CD4-positive, alpha-beta T cell treated with Interleukin-4 for 4 hours (primary cell): ENCODE data around the gene KCNG2.
"Not testable (repeated sequence)": the region's sequence is repeated elsewhere in the genome, so short reads cannot be mapped to it uniquely, and the experiment has no call there.

Source experiments
- DNase-seq: peaks from one replicate; pipeline ENCODE4 v3.0.0-alpha.2; 2020

The KCNG2 gene

GRCh38 chr18:79797518-79798345, at the start of gene KCNG2:
Gene KCNG2, plus strand, starts transcription at chr18:79797938. Its CDS starts 65,730 bp downstream, at chr18:79863668.
- no peak for DNase-seq

GRCh38 chr18:79748321-79749180, 49.2 kb upstream of the KCNG2 start:
- DNase-seq, result no peak

DNA sequence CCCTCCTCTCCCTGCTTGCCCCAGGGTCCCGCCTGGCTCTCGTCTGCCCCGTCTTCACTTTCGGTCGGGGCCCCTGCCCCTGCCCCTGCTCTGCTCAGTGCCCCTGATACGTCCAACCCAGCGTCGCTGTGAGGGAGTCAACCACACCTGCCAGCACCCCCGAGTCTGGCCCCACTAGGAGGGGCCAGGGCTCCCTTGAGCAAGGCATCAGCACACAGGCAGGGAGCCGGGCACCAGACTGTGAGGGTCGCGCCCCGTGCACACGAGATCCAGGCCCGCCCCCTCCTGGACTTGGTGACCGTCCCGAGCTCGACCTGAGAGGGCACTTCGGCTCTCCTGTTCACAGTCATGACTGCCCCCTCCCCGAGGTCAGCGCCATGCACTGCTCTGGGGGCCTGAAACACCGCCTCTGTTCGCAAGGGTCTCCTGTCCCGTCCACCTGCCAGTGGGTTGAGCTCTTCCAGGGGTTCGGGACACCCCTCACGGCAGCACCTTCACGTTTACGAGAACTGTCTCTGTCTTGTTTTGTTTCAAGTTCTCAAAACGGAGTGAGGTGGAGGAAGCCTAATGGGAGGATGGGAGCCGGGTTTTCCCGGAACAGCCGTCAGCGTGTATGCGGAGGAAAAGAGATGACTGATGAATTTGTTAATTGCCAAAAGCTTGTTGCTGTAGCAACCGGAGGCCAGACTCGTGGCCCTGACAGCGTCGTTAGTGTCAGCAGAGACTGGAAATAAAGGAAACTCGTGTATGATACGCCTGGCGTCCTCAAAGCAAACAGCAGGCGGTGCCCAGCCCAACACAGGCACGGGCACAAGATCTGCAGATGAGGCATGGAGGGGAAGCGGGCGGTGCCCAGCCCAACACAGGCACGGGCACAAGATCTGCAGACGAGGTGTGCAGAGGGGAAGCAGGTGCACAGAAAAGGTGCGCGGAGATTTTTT, 48.2 kb upstream of the KCNG2 start:
- DNase-seq, result no peak

DNA sequence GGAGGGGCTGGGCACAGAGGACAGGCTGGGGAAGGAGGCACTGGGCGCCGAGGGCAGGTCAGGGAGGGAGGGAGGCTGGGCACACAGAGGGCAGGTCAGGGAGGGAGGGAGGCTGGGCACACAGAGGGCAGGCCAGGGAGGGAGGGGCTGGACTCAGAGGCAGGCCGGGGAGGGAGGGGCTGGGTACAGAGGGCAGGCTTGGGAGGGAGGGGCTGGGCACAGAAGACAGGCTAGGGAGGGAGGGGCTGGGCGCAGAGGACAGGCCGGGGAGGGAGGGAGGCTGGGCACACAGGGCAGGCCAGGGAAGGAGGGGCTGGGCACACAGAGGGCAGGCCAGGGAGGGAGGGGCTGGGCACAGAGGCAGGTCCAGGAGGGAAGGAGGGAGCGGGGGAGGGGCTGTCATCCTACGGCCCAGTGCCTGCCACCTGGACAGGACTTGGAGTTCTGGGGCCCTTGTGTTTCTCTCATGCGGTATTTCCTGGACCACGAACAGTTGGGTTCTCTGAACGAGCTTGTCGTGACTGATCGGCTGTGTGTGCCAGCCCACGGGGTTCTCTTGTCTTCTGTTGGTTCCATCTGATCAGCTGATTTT, 46.7 kb upstream of the KCNG2 start:
- DNase-seq, result no peak

DNA sequence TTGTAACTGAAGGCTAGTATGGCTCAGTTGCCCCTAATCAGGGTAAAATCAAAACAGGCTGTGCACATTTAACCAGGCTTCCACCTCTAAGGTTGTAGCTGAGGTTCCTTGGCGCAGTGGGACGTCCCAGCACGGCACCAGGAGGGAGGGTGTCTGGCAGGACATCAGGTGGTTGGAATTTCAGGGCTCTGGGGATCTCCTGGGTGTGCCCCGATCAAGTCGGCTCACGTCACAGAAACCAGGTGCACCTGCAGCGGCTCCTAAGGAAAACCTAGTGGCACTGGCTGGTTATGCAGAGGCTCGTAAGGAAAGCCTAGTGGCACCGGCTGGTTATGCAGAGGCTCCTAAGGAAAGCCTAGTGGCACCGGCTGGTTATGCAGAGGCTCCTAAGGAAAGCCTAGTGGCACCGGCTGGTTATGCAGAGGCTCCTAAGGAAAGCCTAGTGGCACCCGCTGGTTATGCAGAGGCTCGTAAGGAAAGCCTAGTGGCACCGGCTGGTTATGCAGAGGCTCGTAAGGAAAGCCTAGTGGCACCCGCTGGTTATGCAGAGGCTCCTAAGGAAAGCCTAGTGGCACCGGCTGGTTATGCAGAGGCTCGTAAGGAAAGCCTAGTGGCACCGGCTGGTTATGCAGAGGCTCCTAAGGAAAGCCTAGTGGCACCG, 45.7 kb upstream of the KCNG2 start:
- DNase-seq, result not testable (repeated sequence)

DNA sequence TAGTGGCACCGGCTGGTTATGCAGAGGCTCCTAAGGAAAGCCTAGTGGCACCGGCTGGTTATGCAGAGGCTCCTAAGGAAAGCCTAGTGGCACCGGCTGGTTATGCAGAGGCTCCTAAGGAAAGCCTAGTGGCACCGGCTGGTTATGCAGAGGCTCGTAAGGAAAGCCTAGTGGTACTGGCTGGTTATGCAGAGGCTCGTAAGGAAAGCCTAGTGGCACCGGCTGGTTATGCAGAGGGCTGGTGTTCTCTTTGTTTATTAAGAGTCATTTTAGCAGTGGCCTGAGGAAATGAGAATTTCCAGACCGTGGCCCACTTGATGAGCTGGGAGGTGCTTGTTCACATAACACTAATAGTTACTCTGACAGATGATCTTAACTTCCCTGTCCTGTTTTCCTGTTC, 44.8 kb upstream of the KCNG2 start:
- DNase-seq, result not testable (repeated sequence)

DNA sequence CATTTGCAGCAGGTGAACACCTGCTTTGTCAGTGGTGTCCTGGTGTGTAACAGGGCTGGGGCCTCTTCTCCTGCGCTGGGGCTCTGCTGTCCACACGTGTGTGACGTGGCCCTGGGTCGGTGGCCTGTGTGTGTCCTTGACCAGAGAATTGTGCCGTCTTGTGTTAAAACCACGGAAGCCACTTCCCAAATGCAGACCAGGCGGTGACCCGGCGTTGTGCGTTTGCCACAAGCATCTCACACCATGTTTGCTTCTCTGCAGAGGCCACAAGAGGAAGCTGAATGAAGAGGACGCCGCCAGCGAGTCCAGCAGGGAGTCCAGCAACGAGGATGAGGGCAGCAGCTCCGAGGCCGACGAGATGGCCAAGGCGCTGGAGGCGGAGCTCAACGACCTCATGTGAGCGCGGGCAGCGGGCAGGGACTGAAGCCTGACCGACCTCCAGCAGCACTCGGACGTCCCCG, 44.3 kb upstream of the KCNG2 start:
- DNase-seq, result no peak

DNA sequence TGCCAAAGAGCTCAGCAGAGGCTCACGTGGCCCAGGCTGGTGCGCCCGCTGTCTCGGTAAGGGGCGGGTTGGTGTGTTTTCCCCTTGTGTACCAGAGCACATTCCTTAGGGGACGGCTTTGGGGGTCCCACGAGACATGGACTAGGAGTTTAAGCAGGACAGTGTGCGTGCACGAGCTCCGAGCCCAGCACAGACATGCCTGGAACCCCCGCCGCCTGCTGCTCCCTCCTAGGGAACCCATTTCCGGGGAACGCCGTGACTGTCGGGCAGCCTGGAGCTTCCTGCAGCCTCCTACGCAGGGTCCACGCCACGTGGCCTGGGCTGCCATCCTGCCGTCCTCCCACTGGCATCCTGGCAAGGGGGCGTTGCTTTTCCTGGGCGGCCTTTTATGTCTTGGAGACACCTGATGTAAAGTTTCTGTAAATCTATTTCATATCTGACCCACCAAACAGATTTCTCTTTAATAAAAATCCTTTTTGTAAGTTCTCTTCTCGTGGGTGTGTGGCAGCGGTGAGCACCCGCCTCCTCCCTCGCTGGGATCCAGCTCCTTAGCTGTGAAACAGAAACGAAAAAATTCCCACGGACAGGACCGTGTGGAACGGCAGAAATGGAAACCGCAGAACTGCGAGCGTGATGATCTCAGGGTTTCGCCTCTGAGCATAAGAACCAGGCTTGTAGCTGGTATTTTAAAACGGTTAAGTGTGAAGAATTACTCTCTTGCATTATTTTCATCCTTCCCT, 43.5 kb upstream of the KCNG2 start:
- no peak for DNase-seq

DNA sequence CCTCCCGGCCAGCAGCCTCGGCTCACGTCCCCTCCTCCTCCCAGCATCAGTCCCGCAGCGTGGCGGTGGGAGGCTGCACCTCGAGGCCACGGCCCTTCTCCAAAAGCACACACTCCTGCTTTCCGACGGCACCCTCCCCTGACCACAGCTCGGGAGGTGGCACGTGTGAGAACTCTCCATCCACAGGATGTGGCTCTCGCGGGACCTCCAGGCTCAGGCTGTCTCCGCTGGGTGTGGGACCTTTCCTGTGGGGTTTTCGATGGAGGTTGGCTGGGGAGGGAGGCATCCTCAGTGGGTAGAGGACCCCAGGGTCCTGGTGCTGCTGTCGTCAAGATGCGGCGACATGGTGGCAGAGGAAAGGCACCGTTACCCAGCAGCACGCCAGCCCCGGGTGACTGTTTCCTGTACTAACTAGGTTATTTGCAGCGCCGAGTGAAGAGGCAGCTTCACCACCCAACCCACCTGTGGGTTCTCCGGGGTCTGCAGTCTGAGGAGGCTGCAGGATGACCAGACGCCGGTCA, 42.8 kb upstream of the KCNG2 start:
- DNase-seq, result no peak

GRCh38 chr18:79755496-79756142, 42.1 kb upstream of the KCNG2 start:
- DNase-seq, result no peak

DNA sequence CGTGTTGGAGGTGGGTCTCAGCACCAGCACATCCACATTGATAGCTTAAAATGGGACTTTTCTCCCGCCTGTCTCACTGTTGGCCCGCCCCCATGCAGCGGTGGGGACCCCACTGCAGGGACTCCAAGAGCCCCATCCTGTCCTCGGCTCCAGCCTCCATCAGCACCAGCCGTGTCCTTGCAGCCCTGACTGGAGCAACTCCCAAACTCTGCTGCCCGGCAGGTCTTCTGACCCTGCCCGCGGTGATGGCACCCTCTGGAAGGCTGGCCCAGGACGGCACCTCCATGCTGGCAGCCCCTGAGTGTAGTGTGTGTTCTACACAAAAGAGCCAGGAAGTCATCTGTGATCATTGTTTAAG, 41.6 kb upstream of the KCNG2 start:
- DNase-seq, result no peak

DNA sequence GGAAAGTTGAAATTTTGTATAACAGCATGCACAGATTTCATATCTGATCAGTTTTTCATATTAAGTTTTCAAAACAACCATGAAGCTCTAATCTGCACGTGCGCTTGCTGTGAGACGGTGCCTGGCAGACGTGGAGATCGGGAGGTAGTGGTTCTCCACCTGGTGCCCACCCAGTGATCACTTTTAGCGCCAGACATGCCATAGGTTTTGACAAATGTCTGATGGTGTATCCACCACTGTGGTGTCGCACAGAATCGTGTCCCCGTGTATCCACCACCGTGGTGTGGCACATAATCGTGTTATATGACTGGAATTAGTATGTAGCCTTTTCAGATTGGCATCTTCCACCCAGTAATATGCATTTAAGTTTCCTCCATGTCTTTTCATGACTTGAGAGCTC, 40.9 kb upstream of the KCNG2 start:
- no peak for DNase-seq

- DNase-seq, result no peak
Observed at GRCh38 chr18:79760348-79760747, 37.4 kb upstream of the KCNG2 start.

- no peak for DNase-seq
Observed at GRCh38 chr18:79760881-79761280, 36.9 kb upstream of the KCNG2 start.

DNA sequence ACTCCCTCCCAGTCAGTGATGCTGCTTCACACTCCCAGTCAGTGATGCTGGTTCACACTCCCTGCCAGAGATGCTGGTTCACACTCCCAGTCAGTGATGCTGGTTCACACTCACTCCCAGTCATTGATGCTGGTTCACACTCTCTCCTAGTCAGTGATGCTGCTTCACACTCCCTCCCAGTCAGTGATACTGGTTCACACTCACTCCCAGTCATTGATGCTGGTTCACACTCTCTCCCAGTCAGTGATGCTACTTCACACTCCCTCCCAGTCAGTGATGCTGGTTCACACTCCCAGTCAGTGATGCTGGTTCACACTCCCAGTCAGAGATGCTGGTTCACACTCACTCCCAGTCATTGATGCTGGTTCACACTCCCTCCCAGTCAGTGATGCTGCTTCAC, 34.3 kb upstream of the KCNG2 start:
- no peak for DNase-seq

- no peak for DNase-seq
Observed at GRCh38 chr18:79764131-79764530, 33.6 kb upstream of the KCNG2 start.

DNA sequence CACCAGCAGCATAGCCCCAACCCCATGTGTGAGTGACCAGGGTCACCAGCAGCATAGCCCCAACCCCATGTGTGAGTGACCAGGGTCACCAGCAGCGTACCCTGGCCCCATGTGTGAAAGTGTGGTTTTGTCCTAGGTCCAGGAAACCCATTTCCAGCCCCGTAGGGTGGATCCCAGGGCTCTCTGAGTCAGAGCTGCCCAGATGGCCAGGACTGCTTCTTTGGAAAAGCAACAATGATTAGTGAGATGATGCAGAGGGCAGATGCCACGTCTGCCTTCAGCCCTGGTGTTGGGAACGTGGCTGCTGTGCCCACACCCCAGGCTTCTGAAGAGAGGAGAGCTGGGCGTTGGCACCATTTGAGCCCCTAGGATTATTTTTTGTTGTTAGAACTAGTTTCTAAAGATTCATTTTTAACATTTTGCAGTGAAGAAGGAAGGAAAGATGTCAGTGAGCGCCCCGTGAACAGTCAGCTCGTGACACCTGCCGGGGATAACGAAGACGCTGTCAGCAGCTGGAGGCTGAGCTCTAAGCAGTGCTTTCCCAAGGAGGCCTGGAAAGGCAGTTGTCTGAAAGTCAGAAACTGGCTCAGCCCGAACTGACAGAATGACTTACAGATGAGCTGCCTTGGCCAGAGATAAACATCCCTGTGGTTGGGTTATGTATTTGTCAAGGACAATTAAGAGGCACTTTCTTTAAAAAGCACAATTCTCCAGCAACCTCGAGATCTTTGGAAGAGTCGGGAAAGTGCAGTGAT, 32.1 kb upstream of the KCNG2 start:
- no peak for DNase-seq

GRCh38 chr18:79766308-79766707, 31.4 kb upstream of the KCNG2 start:
- no peak for DNase-seq

- DNase-seq, result no peak
Observed at GRCh38 chr18:79768745-79769144, 29.0 kb upstream of the KCNG2 start.
